ENCODE results near the gene ATG16L2. TPM values are rescaled to one million over a fixed set of nuclear protein-coding genes. Genes with fewer than 3 reads are reported as not detected.
A peak's percentile ranks its signal among the peaks of the same experiment; 100 is the strongest.

Gene ATG16L2
- total RNA-seq, 1 experiment from 2014 or later: 16.2 TPM

DNA sequence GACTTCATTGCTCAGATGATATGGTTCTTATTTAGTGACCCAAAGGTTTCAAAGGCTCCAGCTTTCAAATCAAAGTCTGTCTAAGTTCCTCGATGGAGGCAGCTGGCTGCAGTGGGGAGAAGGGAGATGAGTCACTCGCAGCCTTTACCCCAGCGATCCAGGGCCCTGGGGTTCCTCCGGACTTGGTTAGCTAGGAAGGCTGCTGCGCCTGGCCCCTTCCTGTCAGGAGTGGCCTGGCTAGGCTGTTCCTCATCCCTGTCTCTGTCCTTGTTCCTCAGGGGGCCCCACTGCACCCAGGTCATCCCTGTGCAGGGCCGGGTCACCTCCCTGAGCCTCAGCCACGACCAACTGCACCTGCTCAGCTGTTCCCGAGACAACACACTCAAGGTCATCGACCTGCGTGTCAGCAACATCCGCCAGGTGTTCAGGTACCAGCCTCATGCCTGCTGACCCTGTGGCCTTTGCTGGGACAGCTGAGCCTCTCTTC lies 13.9 kb downstream of the ATG16L2 start:
- no peaks in the 10 kb centered on the region for H3K4me1 ChIP-seq (ENCODE audit: insufficient read depth, low read length)
- no TSS peak for BruUV-seq (replicated peaks)
- CTCF ChIA-PET: no interaction called here
- H3K9ac ChIP-seq (ENCODE audit: low read length): no peak overlapping the region
- POLR2A ChIA-PET (ENCODE audit: unreplicated experiment): interaction anchor here (0.6 kb wide), 1 partner anchor 153 kb away, joined by 6 read pairs; no protein-coding TSS in a partner anchor
- intact Hi-C loops (cut with micrococcal nuclease): no loop called here
- no peak for TF ChIP-seq EZH2phosphoT487 (IDR thresholded peaks at IDR 0.05; ENCODE audit: borderline replicate concordance, low read length)
- no peak for TF ChIP-seq CTCF (conservative IDR thresholded peaks at IDR 0.05; ENCODE audit: low read depth, low read length)
- no peak for TF ChIP-seq EZH2 (IDR thresholded peaks at IDR 0.05; ENCODE audit: low read length, unreplicated experiment)
- H3K79me2 ChIP-seq (ENCODE audit: low read length): no peaks in the 10 kb centered on the region
- DNase-seq: peak; percentile 1
- no peak for ATAC-seq
- no peaks in the 10 kb centered on the region for H3K27me3 ChIP-seq (ENCODE audit: low read length)
- H3K4me2 ChIP-seq (ENCODE audit: low read length): no peak overlapping the region
- no peak overlapping the region for H3K27ac ChIP-seq (ENCODE audit: low read length)
- no peaks in the 10 kb centered on the region for H3K36me3 ChIP-seq (ENCODE audit: low read depth, low read length)
- no peak overlapping the region for H2AFZ ChIP-seq (ENCODE audit: low read length)
- H3K9me3 ChIP-seq (ENCODE audit: low read length): no peaks in the 10 kb centered on the region
- H3K9me2 ChIP-seq (replicated peaks; ENCODE audit: low read length): no peaks in the 10 kb centered on the region
- H3K4me3 ChIP-seq (ENCODE audit: low read length): no peak overlapping the region
- H3F3A ChIP-seq (ENCODE audit: low read length, unreplicated experiment): no peaks in the 10 kb centered on the region
- no peaks in the 10 kb centered on the region for H4K20me1 ChIP-seq (ENCODE audit: low read length)

DNA sequence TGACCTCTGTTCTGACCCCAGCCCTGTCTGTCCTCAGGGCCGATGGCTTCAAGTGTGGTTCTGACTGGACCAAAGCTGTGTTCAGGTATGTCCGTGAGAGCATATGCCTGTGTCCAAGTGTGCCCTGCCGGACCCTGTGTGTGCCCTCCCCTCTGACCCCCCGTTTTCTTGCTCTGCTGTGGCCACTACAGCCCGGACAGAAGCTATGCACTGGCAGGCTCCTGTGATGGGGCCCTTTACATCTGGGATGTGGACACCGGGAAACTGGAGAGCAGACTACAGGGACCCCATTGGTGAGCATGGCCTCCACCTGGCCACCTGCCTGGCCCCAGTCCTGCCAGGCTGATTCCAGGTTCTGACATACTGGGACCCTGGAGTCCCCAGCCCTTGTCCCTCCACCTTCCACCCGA lies 14.5 kb downstream of the ATG16L2 start:
- Histone ChIP-seq H3K9ac (ENCODE audit: low read length) (no peak overlapping the region), H3K9me2 (replicated peaks; ENCODE audit: low read length) (no peaks in the 10 kb centered on the region), H2AFZ (ENCODE audit: low read length) (no peak overlapping the region), H3F3A (ENCODE audit: low read length, unreplicated experiment) (no peaks in the 10 kb centered on the region), H3K27ac (ENCODE audit: low read length) (no peak overlapping the region), H3K27me3 (ENCODE audit: low read length) (no peaks in the 10 kb centered on the region), H3K9me3 (ENCODE audit: low read length) (no peaks in the 10 kb centered on the region), H3K4me3 (ENCODE audit: low read length) (no peak overlapping the region), H3K79me2 (ENCODE audit: low read length) (no peaks in the 10 kb centered on the region), H3K36me3 (ENCODE audit: low read depth, low read length) (no peaks in the 10 kb centered on the region), H3K4me2 (ENCODE audit: low read length) (no peak overlapping the region), H3K4me1 (ENCODE audit: insufficient read depth, low read length) (no peaks in the 10 kb centered on the region), H4K20me1 (ENCODE audit: low read length) (no peaks in the 10 kb centered on the region)
- intact Hi-C loops (cut with micrococcal nuclease): no loop called here
- BruUV-seq (replicated peaks): no TSS peak
- ChIA-PET CTCF (no interaction called here), POLR2A (ENCODE audit: unreplicated experiment) (interaction anchor here (0.6 kb wide), 1 partner anchor 153 kb away, joined by 6 read pairs; no protein-coding TSS in a partner anchor)
- DNase-seq (no peak), ATAC-seq (no peak)
- TF ChIP-seq CTCF (conservative IDR thresholded peaks at IDR 0.05; ENCODE audit: low read depth, low read length) (no peak), EZH2 (IDR thresholded peaks at IDR 0.05; ENCODE audit: low read length, unreplicated experiment) (no peak), EZH2phosphoT487 (IDR thresholded peaks at IDR 0.05; ENCODE audit: borderline replicate concordance, low read length) (no peak)

DNA sequence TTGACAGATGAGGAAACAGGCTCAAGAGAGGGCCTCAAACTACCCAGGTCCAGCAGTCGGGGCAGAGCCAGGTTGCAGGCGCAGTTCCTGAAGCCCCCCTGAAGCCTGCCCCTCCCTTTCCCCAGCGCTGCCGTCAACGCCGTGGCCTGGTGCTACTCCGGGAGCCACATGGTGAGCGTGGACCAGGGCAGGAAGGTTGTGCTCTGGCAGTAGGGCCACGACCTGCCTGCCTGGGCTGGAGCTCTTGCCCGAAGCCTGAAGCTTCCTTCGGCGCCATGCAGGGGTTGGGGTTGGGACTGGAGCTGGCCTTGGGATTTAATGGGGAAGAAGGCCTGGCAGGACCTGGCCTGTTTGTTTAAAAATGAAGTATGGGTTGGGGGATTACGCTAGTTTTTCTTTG lies 15.0 kb downstream of the ATG16L2 start:
- no peak overlapping the region for H3K4me3 ChIP-seq (ENCODE audit: low read length)
- H3K4me2 ChIP-seq (ENCODE audit: low read length): no peak overlapping the region
- H3K36me3 ChIP-seq (ENCODE audit: low read depth, low read length): no peaks in the 10 kb centered on the region
- no peaks in the 10 kb centered on the region for H3K79me2 ChIP-seq (ENCODE audit: low read length)
- intact Hi-C loops (cut with micrococcal nuclease): no loop called here
- CTCF ChIA-PET: no interaction called here
- H3K27me3 ChIP-seq (ENCODE audit: low read length): no peaks in the 10 kb centered on the region
- H4K20me1 ChIP-seq (ENCODE audit: low read length): no peaks in the 10 kb centered on the region
- BruUV-seq (replicated peaks): no TSS peak
- no peak for TF ChIP-seq CTCF (conservative IDR thresholded peaks at IDR 0.05; ENCODE audit: low read depth, low read length)
- no peak for TF ChIP-seq EZH2 (IDR thresholded peaks at IDR 0.05; ENCODE audit: low read length, unreplicated experiment)
- no peak for TF ChIP-seq EZH2phosphoT487 (IDR thresholded peaks at IDR 0.05; ENCODE audit: borderline replicate concordance, low read length)
- H3K27ac ChIP-seq (ENCODE audit: low read length): no peak overlapping the region
- no peak for ATAC-seq
- H3K9ac ChIP-seq (ENCODE audit: low read length): no peak overlapping the region
- H2AFZ ChIP-seq (ENCODE audit: low read length): no peak overlapping the region
- DNase-seq: no peak
- POLR2A ChIA-PET (ENCODE audit: unreplicated experiment): no interaction called here
- H3K9me3 ChIP-seq (ENCODE audit: low read length): no peaks in the 10 kb centered on the region
- H3F3A ChIP-seq (ENCODE audit: low read length, unreplicated experiment): no peaks in the 10 kb centered on the region
- H3K4me1 ChIP-seq (ENCODE audit: insufficient read depth, low read length): no peaks in the 10 kb centered on the region
- no peaks in the 10 kb centered on the region for H3K9me2 ChIP-seq (replicated peaks; ENCODE audit: low read length)
